H9 (cell line): ENCODE data around the gene SCTR. TPM values are rescaled to one million over a fixed set of nuclear protein-coding genes. Genes with fewer than 3 reads are reported as not detected.

Source experiments
- DNase-seq: peaks from one replicate; pipeline ENCODE4 v3.0.0-alpha.2; 2017
- H2AFZ ChIP-seq: one replicate; pipeline ENCODE4 v1.6.1; 2013; ENCODE audit warnings: mild to moderate bottlenecking, low read length, control low read depth, moderate library complexity
- H2AK5ac ChIP-seq: 2 replicates; pipeline ENCODE4 v1.6.1; 2013; ENCODE audit warnings: low read length, control low read depth, mixed read lengths; ENCODE audit not compliant: insufficient read length
- H2BK120ac ChIP-seq: one replicate; pipeline ENCODE4 v1.6.1; 2013; ENCODE audit warnings: low read depth, mild to moderate bottlenecking, low read length, control low read depth, inconsistent platforms; ENCODE audit not compliant: poor library complexity, severe bottlenecking
- H2BK12ac ChIP-seq: 2 replicates; pipeline ENCODE4 v1.6.1; 2013; ENCODE audit warnings: low read length, control low read depth, mixed read lengths, low read depth; ENCODE audit not compliant: insufficient read length
- H2BK15ac ChIP-seq: 2 replicates; pipeline ENCODE4 v1.6.1; 2013; ENCODE audit warnings: low read depth, low read length, control low read depth
- H2BK20ac ChIP-seq: one replicate; pipeline ENCODE4 v1.6.1; 2013; ENCODE audit warnings: low read depth, mild to moderate bottlenecking, low read length, control low read depth, inconsistent platforms; ENCODE audit not compliant: poor library complexity, severe bottlenecking
- H2BK5ac ChIP-seq: 2 replicates; pipeline ENCODE4 v1.6.1; 2013; ENCODE audit warnings: low read length, control low read depth, mixed read lengths; ENCODE audit not compliant: insufficient read length
- H3K14ac ChIP-seq: 2 replicates; pipeline ENCODE4 v1.6.1; 2013; ENCODE audit warnings: low read length, control low read depth; ENCODE audit not compliant: insufficient read depth
- H3K18ac ChIP-seq: 2 replicates; pipeline ENCODE4 v1.6.1; 2013; ENCODE audit warnings: low read depth, mild to moderate bottlenecking, mixed read lengths, low read length, control low read depth; ENCODE audit not compliant: insufficient read length
- H3K23ac ChIP-seq: 2 replicates; pipeline ENCODE4 v1.6.1; 2013; ENCODE audit warnings: low read length, control low read depth, mixed read lengths, low read depth; ENCODE audit not compliant: insufficient read length
- H3K23me2 ChIP-seq: 2 replicates; pipeline ENCODE4 v1.6.1; 2013; ENCODE audit warnings: low read depth, mild to moderate bottlenecking, mixed read lengths, low read length, control low read depth; ENCODE audit not compliant: insufficient read length, poor library complexity, severe bottlenecking
- H3K27ac ChIP-seq: 2 replicates; pipeline ENCODE4 v1.5.1; 2013; ENCODE audit warnings: low read length, control low read depth, mixed read lengths, low read depth; ENCODE audit not compliant: insufficient read length
- H3K27me3 ChIP-seq: 2 replicates; pipeline ENCODE4 v1.6.1; 2013; ENCODE audit warnings: low read length, control low read depth, inconsistent platforms; ENCODE audit not compliant: insufficient read depth
- H3K4ac ChIP-seq: 2 replicates; pipeline ENCODE4 v1.6.1; 2013; ENCODE audit warnings: low read depth, mild to moderate bottlenecking, control low read depth, inconsistent platforms, low read length, moderate library complexity
- H3K4me1 ChIP-seq: 2 replicates; pipeline ENCODE4 v1.6.1; 2013; ENCODE audit warnings: low read length, control low read depth, inconsistent platforms; ENCODE audit not compliant: insufficient read depth
- H3K4me2 ChIP-seq: 2 replicates; pipeline ENCODE4 v1.6.1; 2013; ENCODE audit warnings: low read length, control low read depth, mixed read lengths; ENCODE audit not compliant: insufficient read length, insufficient read depth
- H3K56ac ChIP-seq: 2 replicates; pipeline ENCODE4 v1.6.1; 2013; ENCODE audit warnings: low read depth, mild to moderate bottlenecking, mixed read lengths, low read length, control low read depth; ENCODE audit not compliant: insufficient read length
- H3K79me1 ChIP-seq: 2 replicates; pipeline ENCODE4 v1.6.1; 2013; ENCODE audit warnings: low read depth, mild to moderate bottlenecking, moderate library complexity, low read length, control low read depth, inconsistent platforms; ENCODE audit not compliant: insufficient read depth, poor library complexity, severe bottlenecking
- H3K79me2 ChIP-seq: 2 replicates; pipeline ENCODE4 v1.6.1; 2013; ENCODE audit warnings: low read length, control low read depth, inconsistent platforms; ENCODE audit not compliant: insufficient read depth
- H3K9ac ChIP-seq: 2 replicates; pipeline ENCODE4 v1.6.1; 2013; ENCODE audit warnings: low read length, control low read depth, mixed read lengths; ENCODE audit not compliant: insufficient read length; ENCODE audit errors: extremely low read depth
- H3K9me3 ChIP-seq: one replicate; pipeline ENCODE4 v1.6.1; 2013; ENCODE audit warnings: low read depth, low read length, inconsistent platforms; ENCODE audit not compliant: control insufficient read depth
- H3T11ph ChIP-seq: one replicate; pipeline ENCODE4 v1.6.1; 2013; ENCODE audit warnings: mild to moderate bottlenecking, low read length, control low read depth, inconsistent platforms
- H4K20me1 ChIP-seq: one replicate; pipeline ENCODE4 v1.6.1; 2013; ENCODE audit not compliant: control insufficient read depth, insufficient read length, insufficient read depth
- H4K5ac ChIP-seq: 2 replicates; pipeline ENCODE4 v1.6.1; 2013; ENCODE audit warnings: low read depth, mild to moderate bottlenecking, mixed read lengths, low read length, control low read depth; ENCODE audit not compliant: insufficient read length
- H4K8ac ChIP-seq: replicated peaks from 2 replicates; pipeline ENCODE4 v1.6.1; 2013; ENCODE audit warnings: low read length, control low read depth, mixed read lengths, low read depth; ENCODE audit not compliant: insufficient read length
- H4K91ac ChIP-seq: 2 replicates; pipeline ENCODE4 v1.6.1; 2013; ENCODE audit warnings: low read depth, mild to moderate bottlenecking, moderate library complexity, mixed read lengths, low read length, control low read depth; ENCODE audit not compliant: insufficient read length
- H3K27ac Mint-ChIP-seq, 3 experiments: 2 replicates in 2 of 3; 3 replicates in 1 of 3; pipeline ENCODE4 v1.8.0; 2020 to 2021; ENCODE audit warnings: mixed read lengths in 3 of 3, mild to moderate bottlenecking in 1 of 3, moderate library complexity in 1 of 3
- H3K27me3 Mint-ChIP-seq: 2 replicates; pipeline ENCODE4 v1.8.0; 2021; ENCODE audit warnings: low read depth, mild to moderate bottlenecking, moderate library complexity, mixed read lengths
- H3K36me3 Mint-ChIP-seq, 3 experiments: 2 replicates in 2 of 3; 3 replicates in 1 of 3; pipeline ENCODE4 v1.8.0; 2020 to 2021; ENCODE audit warnings: low read depth in 3 of 3, mixed read lengths in 3 of 3; ENCODE audit not compliant: insufficient read depth in 1 of 3
- H3K4me1 Mint-ChIP-seq, 2 experiments: 2 replicates each; pipeline ENCODE4 v1.8.0; 2020; ENCODE audit warnings: mixed read lengths in 2 of 2
- H3K4me3 Mint-ChIP-seq, 2 experiments: 2 replicates in 1 of 2; 3 replicates in 1 of 2; pipeline ENCODE4 v1.8.0; 2020 to 2021; ENCODE audit warnings: mild to moderate bottlenecking in 2 of 2, mixed read lengths in 2 of 2, moderate library complexity in 1 of 2
- H3K9me3 Mint-ChIP-seq, 2 experiments: 2 replicates in 1 of 2; 3 replicates in 1 of 2; pipeline ENCODE4 v1.8.0; 2020; ENCODE audit warnings: mild to moderate bottlenecking in 2 of 2, mixed read lengths in 2 of 2, moderate library complexity in 1 of 2
- CTCF ChIP-seq: fragments of 200-600 bp; sonication (generic); conservative IDR thresholded peaks from 3 replicates; pipeline ENCODE4 v1.8.0; 2021; ENCODE audit warnings: antibody characterized with exemption, mild to moderate bottlenecking
- WGBS: extraction: QIAGEN DNeasy Blood & Tissue Kit; methylation state at CpG from one replicate; pipeline ENCODE4 v1.1.7; 2013; ENCODE audit warnings: missing lambda C conversion rate, low lambda C conversion rate, mixed read lengths; ENCODE audit not compliant: insufficient read length; ENCODE audit errors: extremely low coverage; 5-methylcytosine and 5-hydroxymethylcytosine counted together
- total RNA-seq: library from RNA; stranded (reverse); gene quantifications from 2 replicates; pipeline ENCODE4 v1.2.1, GENCODE V29; 2021

SCTR gene
- total RNA-seq, 1 experiment from 2014 or later = not detected

GRCh38 chr2:119407430-119408220 is 116.7 kb downstream of the SCTR start:
- Histone ChIP-seq H3K4ac (no peak overlapping the region; the same call in 1 of the 2 replicates), H2BK12ac (no peak overlapping the region), H3K27me3 (no peaks in the 10 kb centered on the region), H2AK5ac (no peak overlapping the region), H2BK120ac (no peak overlapping the region), H3K14ac (no peak overlapping the region), H3K9me3 (no peaks in the 10 kb centered on the region), H3K79me1 (no peaks in the 10 kb centered on the region), H2BK20ac (no peak overlapping the region), H4K8ac (no peak overlapping the region), H3K79me2 (no peaks in the 10 kb centered on the region), H3T11ph (no peak overlapping the region), H3K9ac (no peak overlapping the region), H3K4me1 (no peaks in the 10 kb centered on the region; the same call in 1 of the 2 replicates), H3K18ac (no peak overlapping the region), H4K20me1 (no peaks in the 10 kb centered on the region), H2AFZ (no peak overlapping the region), H3K27ac (no peak overlapping the region), H4K5ac (no peak overlapping the region), H2BK15ac (no peak overlapping the region), H3K23me2 (no peaks in the 10 kb centered on the region), H4K91ac (no peak overlapping the region), H3K4me2 (no peak overlapping the region), H3K23ac (no peak overlapping the region), H2BK5ac (no peak overlapping the region), H3K56ac (no peak overlapping the region)
- Mint-ChIP-seq H3K27me3 (peaks cover 2% of the 10 kb centered on the region; the same call in 1 of the 2 replicates), H3K4me1 (peaks cover 5 to 6% of the 10 kb centered on the region in 2 experiments; a peak in 2 of 4 replicates), H3K4me3 (no peak overlapping the region; a peak in 1 of 5 replicates), H3K27ac (no peak overlapping the region), H3K9me3 (peaks cover 2 to 7% of the 10 kb centered on the region in 2 experiments; a peak in 3 of 5 replicates), H3K36me3 (peaks cover 0 to 4% (median 3%) of the 10 kb centered on the region in 3 experiments; a peak in 2 of 7 replicates)
- peak; percentile 59 for DNase-seq
- no CpG with 5 or more reads among the region's 7 CpGs for WGBS
- TF ChIP-seq CTCF = peak; percentile 83
